H1 (cell line): Measurements from ENCODE around the gene ZBTB20. TPM values are rescaled to one million over a fixed set of nuclear protein-coding genes. Genes with fewer than 3 reads are reported as not detected.

Experiments
- CTCF ChIA-PET: fragments of 300-600 bp; sonication (Branson Sonifier 250); formaldehyde crosslinking; loops from one replicate; lab custom pipeline; 2021; ENCODE audit not compliant: partially characterized antibody; lab: Charles Lee
- POLR2A ChIA-PET: fragments of 300-600 bp; sonication (Branson Sonifier 250); formaldehyde crosslinking; loops from one replicate; lab custom pipeline; 2021; ENCODE audit warnings: inconsistent platforms; ENCODE audit not compliant: partially characterized antibody; lab: Charles Lee
- DNase-seq, 2 experiments: peaks; one replicate each; pipeline versions ENCODE4 v3.0.0 to v3.0.0-alpha.2; 2010 to 2022; ENCODE audit warnings: low spot score in 2 of 2, low read depth in 1 of 2, mixed read lengths in 1 of 2
- FAIRE-seq: peaks from 2 replicates; lab custom pipeline; 2011; peaks lifted over from hg19 to GRCh38; lab: Jason Lieb, UNC
- H2AFZ ChIP-seq: 2 replicates; pipeline ENCODE4 v1.8.1; 2012; ENCODE audit warnings: low read length, inconsistent platforms
- H2AK5ac ChIP-seq: 2 replicates; pipeline ENCODE4 v1.6.1; 2013; ENCODE audit warnings: low read depth, low read length
- H2BK120ac ChIP-seq: replicated peaks from 2 replicates; pipeline ENCODE3; 2013; ENCODE audit warnings: low read depth, low read length, inconsistent platforms
- H2BK12ac ChIP-seq: 2 replicates; pipeline ENCODE4 v1.6.1; 2013; ENCODE audit warnings: low read depth, low read length
- H2BK15ac ChIP-seq: 2 replicates; pipeline ENCODE4 v1.6.1; 2013; ENCODE audit warnings: low read length
- H2BK20ac ChIP-seq: 2 replicates; pipeline ENCODE4 v1.6.1; 2013; ENCODE audit warnings: low read length
- H2BK5ac ChIP-seq: 2 replicates; pipeline ENCODE4 v1.6.1; 2013; ENCODE audit warnings: low read depth, low read length
- H3K14ac ChIP-seq: 2 replicates; pipeline ENCODE4 v1.6.1; 2013; ENCODE audit warnings: inconsistent platforms; ENCODE audit not compliant: insufficient read length
- H3K18ac ChIP-seq: 2 replicates; pipeline ENCODE4 v1.6.1; 2013; ENCODE audit warnings: low read length; ENCODE audit errors: extremely low read depth
- H3K23ac ChIP-seq: 2 replicates; pipeline ENCODE4 v1.6.1; 2013; ENCODE audit warnings: inconsistent platforms; ENCODE audit not compliant: insufficient read length
- H3K23me2 ChIP-seq: 2 replicates; pipeline ENCODE4 v1.6.1; 2013; ENCODE audit warnings: low read depth, low read length
- H3K27ac ChIP-seq: 2 replicates; pipeline ENCODE4 v1.6.1; 2011; ENCODE audit warnings: low read depth, low read length, inconsistent platforms
- H3K27me3 ChIP-seq, 4 experiments: replicated peaks in 1 of 4; 1 replicate in 1 of 4; 2 replicates in 3 of 4; pipeline versions ENCODE4 v1.6.1 to v1.8.1; 2011 to 2013; ENCODE audit warnings: low read length in 3 of 4, mild to moderate bottlenecking in 3 of 4, inconsistent platforms in 2 of 4, mixed read lengths in 2 of 4, moderate library complexity in 1 of 4; ENCODE audit not compliant: control insufficient read depth in 3 of 4, insufficient read depth in 3 of 4; ENCODE audit errors: extremely low read depth in 1 of 4
- H3K36me3 ChIP-seq, 4 experiments: 2 replicates each; pipeline versions ENCODE4 v1.6.1 to v1.8.1; 2011 to 2013; ENCODE audit warnings: mild to moderate bottlenecking in 4 of 4, low read length in 3 of 4, moderate library complexity in 2 of 4, control low read depth in 1 of 4, inconsistent platforms in 1 of 4; ENCODE audit not compliant: insufficient read depth in 4 of 4, control insufficient read depth in 2 of 4
- H3K4ac ChIP-seq: replicated peaks from 2 replicates; pipeline ENCODE3; 2013; ENCODE audit warnings: low read length, low read depth, mixed read lengths, inconsistent platforms; ENCODE audit not compliant: insufficient read length
- H3K4me1 ChIP-seq, 4 experiments: replicated peaks in 1 of 4; 1 replicate in 1 of 4; 2 replicates in 3 of 4; pipeline versions ENCODE4 v1.6.1 to v1.8.1; 2011 to 2013; ENCODE audit warnings: low read length in 3 of 4, inconsistent platforms in 2 of 4, mixed read lengths in 1 of 4; ENCODE audit not compliant: insufficient read depth in 4 of 4, control insufficient read depth in 3 of 4
- H3K4me2 ChIP-seq, 2 experiments: 2 replicates each; pipeline versions ENCODE4 v1.6.1 to v1.8.1; 2011 to 2013; ENCODE audit warnings: low read depth in 2 of 2, low read length in 2 of 2, control low read depth in 1 of 2, inconsistent platforms in 1 of 2, mild to moderate bottlenecking in 1 of 2; ENCODE audit not compliant: insufficient read depth in 1 of 2
- H3K4me3 ChIP-seq, 4 experiments: fragments of 200-600, 300-600 bp in 1 of 4; sonication (generic), shearing (Covaris generic), sonication (Bioruptor Twin) in 1 of 4; 2 replicates each; pipeline versions ENCODE4 v1.5.1 to v1.8.1; 2011 to 2016; ENCODE audit warnings: low read length in 4 of 4, low read depth in 3 of 4, control low read depth in 2 of 4, inconsistent platforms in 2 of 4, mild to moderate bottlenecking in 2 of 4, mixed read lengths in 1 of 4, moderate library complexity in 1 of 4; ENCODE audit not compliant: insufficient read depth in 2 of 4; ENCODE audit errors: extremely low read depth in 1 of 4
- H3K56ac ChIP-seq: replicated peaks from 2 replicates; pipeline ENCODE3; 2013; ENCODE audit warnings: low read depth, mild to moderate bottlenecking, mixed read lengths, low read length, inconsistent platforms; ENCODE audit not compliant: insufficient read length
- H3K79me1 ChIP-seq: 2 replicates; pipeline ENCODE4 v1.6.1; 2013; ENCODE audit warnings: low read depth, low read length, control low read depth
- H3K79me2 ChIP-seq, 2 experiments: 2 replicates each; pipeline versions ENCODE4 v1.6.1 to v1.8.1; 2012 to 2013; ENCODE audit warnings: low read length in 2 of 2, mild to moderate bottlenecking in 2 of 2, inconsistent platforms in 1 of 2; ENCODE audit not compliant: insufficient read depth in 2 of 2, control insufficient read depth in 1 of 2
- H3K9ac ChIP-seq, 4 experiments: replicated peaks in 1 of 4; 1 replicate in 1 of 4; 2 replicates in 3 of 4; pipeline versions ENCODE4 v1.6.1 to v1.8.1; 2011 to 2013; ENCODE audit warnings: low read depth in 3 of 4, low read length in 3 of 4, control low read depth in 2 of 4, mild to moderate bottlenecking in 2 of 4, moderate library complexity in 2 of 4, inconsistent platforms in 1 of 4; ENCODE audit errors: extremely low read depth in 1 of 4
- H3K9me3 ChIP-seq, 2 experiments: 2 replicates each; pipeline versions ENCODE4 v1.6.1 to v1.8.1; 2012 to 2013; ENCODE audit warnings: mild to moderate bottlenecking in 2 of 2, moderate library complexity in 2 of 2, control low read depth in 1 of 2, inconsistent platforms in 1 of 2, low read depth in 1 of 2, low read length in 1 of 2, mixed read lengths in 1 of 2; ENCODE audit not compliant: insufficient read depth in 2 of 2
- H4K20me1 ChIP-seq, 2 experiments: replicated peaks in 1 of 2; 2 replicates each; pipeline versions ENCODE3 to v1.8.1; 2011 to 2013; ENCODE audit warnings: inconsistent platforms in 2 of 2, low read length in 2 of 2, mild to moderate bottlenecking in 1 of 2; ENCODE audit not compliant: insufficient read depth in 2 of 2, control insufficient read depth in 1 of 2
- H4K5ac ChIP-seq: 2 replicates; pipeline ENCODE4 v1.6.1; 2013; ENCODE audit warnings: low read length, low read depth, mixed read lengths, inconsistent platforms; ENCODE audit not compliant: insufficient read length
- H4K8ac ChIP-seq: 2 replicates; pipeline ENCODE4 v1.8.0; 2013; ENCODE audit warnings: mild to moderate bottlenecking, moderate library complexity, low read length, inconsistent platforms; ENCODE audit not compliant: insufficient read depth; ENCODE audit errors: extremely low read depth
- H4K91ac ChIP-seq: replicated peaks from 2 replicates; pipeline ENCODE3; 2013; ENCODE audit warnings: low read length, mixed read lengths, inconsistent platforms; ENCODE audit not compliant: insufficient read length
- CTBP2 ChIP-seq: IDR thresholded peaks from 2 replicates; pipeline ENCODE4 v1.7.0; 2011; ENCODE audit warnings: borderline replicate concordance, mild to moderate bottlenecking, moderate library complexity, mixed read lengths, low read length; ENCODE audit not compliant: insufficient read depth, insufficient read length
- JUND ChIP-seq: IDR thresholded peaks from 2 replicates; pipeline ENCODE4 v1.6.1; 2011; ENCODE audit warnings: mild to moderate bottlenecking, improper control_type of control experiment, low read length
- KDM1A ChIP-seq: fragments of 200-600, 300-600 bp; sonication (generic); IDR thresholded peaks from 2 replicates; pipeline ENCODE4 v1.7.1; 2016; ENCODE audit warnings: mild to moderate bottlenecking, low read length, borderline replicate concordance
- KDM4A ChIP-seq: IDR thresholded peaks from one replicate; pipeline ENCODE4 v1.7.1; 2012; ENCODE audit warnings: low read depth, mild to moderate bottlenecking, moderate library complexity, low read length, inconsistent platforms; ENCODE audit not compliant: severe bottlenecking
- KDM5A ChIP-seq: fragments of 200-600 bp; IDR thresholded peaks from 2 replicates; pipeline ENCODE4 v1.7.1; 2012; ENCODE audit warnings: mild to moderate bottlenecking, low read length, inconsistent platforms, mixed read lengths
- POU5F1 ChIP-seq: IDR thresholded peaks from 2 replicates; pipeline ENCODE4 v1.6.1; 2011; ENCODE audit warnings: low read depth, mild to moderate bottlenecking, low read length, moderate library complexity
- RAD21 ChIP-seq, 2 experiments: IDR thresholded peaks in 1 of 2; conservative IDR thresholded peaks in 1 of 2; 2 replicates each; pipeline ENCODE4 v1.6.1; 2011; ENCODE audit warnings: low read depth in 2 of 2, low read length in 2 of 2, improper control_type of control experiment in 1 of 2, inconsistent platforms in 1 of 2, mild to moderate bottlenecking in 1 of 2, moderate library complexity in 1 of 2
- SAP30 ChIP-seq: fragments of 300-600 bp; sonication (generic); IDR thresholded peaks from 2 replicates; pipeline ENCODE4 v1.7.1; 2012; ENCODE audit warnings: low read length, moderate library complexity, mild to moderate bottlenecking, inconsistent platforms; ENCODE audit not compliant: insufficient read depth, insufficient replicate concordance
- SIX5 ChIP-seq: IDR thresholded peaks from 2 replicates; pipeline ENCODE4 v1.6.1; 2011; ENCODE audit warnings: mild to moderate bottlenecking, low read depth, low read length
- YY1 ChIP-seq: IDR thresholded peaks from 2 replicates; pipeline ENCODE4 v1.6.1; 2011; ENCODE audit warnings: low read depth, mild to moderate bottlenecking, low read length
- WGBS, 2 experiments: shearing (Covaris generic) in 1 of 2; methylation state at CpG; one replicate each; pipeline versions ENCODE4 v1.1.6 to v1.1.7; 2013 to 2015; ENCODE audit warnings: low lambda C conversion rate in 2 of 2, mixed read lengths in 2 of 2, inconsistent platforms in 1 of 2, low coverage in 1 of 2, missing lambda C conversion rate in 1 of 2; ENCODE audit not compliant: insufficient replicate concordance in 2 of 2, insufficient coverage in 1 of 2, insufficient read length in 1 of 2; ENCODE audit errors: extremely low coverage in 1 of 2, missing lambda C conversion rate in 1 of 2; 5-methylcytosine and 5-hydroxymethylcytosine counted together
- polyA plus RNA-seq, 7 experiments: library from polyadenylated mRNA; depleted of rRNA in 3 of 7; stranded (reverse) in 5 of 7; unstranded in 2 of 7; fragments of >200 nt in 5 of 7; fragments of 200-250 nt in 2 of 7; gene quantifications; 1 replicate in 5 of 7; 2 replicates in 1 of 7; 4 replicates in 1 of 7; pipeline versions ENCODE4 v1.2.1 to v1.2.3, GENCODE V29; 2011 to 2013; ENCODE audit warnings: missing spikeins in 2 of 7, mixed read lengths in 2 of 7
- total RNA-seq: library from RNA; stranded (reverse); fragmentation: NEBNext Ultra II Directional; extraction: Animal tissue kit (Norgen Biotek cat#: 25700); gene quantifications from 2 replicates; pipeline ENCODE4 v1.2.1, GENCODE V29; 2021
- TF ChIP-seq, protein P1 (sequence below): IDR thresholded peaks from 2 replicates; pipeline ENCODE4 v1.6.1; 2012; ENCODE audit warnings: inconsistent platforms

Gene ZBTB20
- total and polyA plus RNA-seq, 2 of the 8 experiments (the other 6 are each of a cell fraction or from before 2014, with no cell fraction given): 0.35 to 1.3 TPM

DNA sequence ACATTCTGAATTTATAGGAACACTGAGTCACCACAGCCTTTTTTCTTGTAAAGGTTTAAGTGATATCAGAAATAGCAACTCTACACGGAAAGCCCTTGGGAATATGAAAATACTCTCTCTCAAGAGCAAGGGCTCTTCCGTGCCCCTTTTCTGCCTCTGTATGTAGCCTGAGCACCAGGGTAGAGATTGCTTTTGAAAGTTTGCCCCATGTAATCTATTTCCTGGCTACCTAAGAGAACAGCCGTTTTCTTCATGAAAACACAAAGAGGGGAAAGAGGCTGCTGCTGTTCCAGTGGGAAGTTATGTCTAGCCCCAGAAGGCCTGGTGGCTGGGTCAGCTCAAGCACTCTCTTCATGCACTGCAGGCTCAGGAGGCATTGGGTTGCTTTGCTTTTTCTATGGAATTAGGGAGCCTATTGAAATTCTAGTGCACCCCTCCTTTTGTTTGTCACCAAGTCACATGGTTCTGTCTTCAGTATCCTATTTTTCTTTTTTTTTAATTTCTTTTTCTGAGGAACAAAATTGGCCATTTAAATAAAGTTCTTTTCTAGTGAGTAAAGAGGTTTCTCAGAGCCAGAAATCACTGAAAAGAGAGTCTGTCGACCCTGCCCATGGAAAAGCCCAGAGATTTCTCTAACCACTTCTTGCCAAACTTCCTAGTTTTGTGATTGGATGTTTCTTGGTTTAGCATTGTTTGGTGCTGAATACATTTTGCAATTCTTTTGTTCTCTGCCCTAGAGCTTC lies 813.7 kb downstream of the ZBTB20 start:
- Histone ChIP-seq H2BK5ac (peak overlapping the region; percentile 67; the same call in 1 of the 2 replicates), H3K4me3 (no peak overlapping the region; a peak in 3 of 8 replicates), H3K23me2 (no peaks in the 10 kb centered on the region), H3K79me1 (no peaks in the 10 kb centered on the region), H3K27ac (0 out of 2 replicates have a peak overlapping the region, but pooled peaks have one; percentile 62), H3K79me2 (no peaks in the 10 kb centered on the region), H3K14ac (no peak overlapping the region), H2BK12ac (no peak overlapping the region), H2BK120ac (peak overlapping the region; percentile 20), H2BK15ac (no peak overlapping the region), H3K4me2 (peak overlapping the region; percentile 8 to 32; a peak in 3 of 4 replicates), H3K9me3 (peaks cover 0 to 3% of the 10 kb centered on the region in 2 experiments; a peak in 1 of 4 replicates), H2AFZ (peak overlapping the region; percentile 36; the same call in 1 of the 2 replicates), H3K56ac (no peak overlapping the region), H3K36me3 (no peaks in the 10 kb centered on the region), H3K4ac (no peak overlapping the region), H4K91ac (no peak overlapping the region), H4K8ac (no peak overlapping the region), H3K18ac (peak overlapping the region; percentile 26; the same call in 1 of the 2 replicates), H3K4me1 (peaks cover 0 to 13% (median 6%) of the 10 kb centered on the region in 4 experiments; a peak in 4 of 7 replicates), H3K23ac (no peak overlapping the region), H4K20me1 (no peaks in the 10 kb centered on the region), H3K27me3 (no peaks in the 10 kb centered on the region), H2AK5ac (no peak overlapping the region), H3K9ac (no peak overlapping the region), H2BK20ac (no peak overlapping the region; the same call in 1 of the 2 replicates), H4K5ac (peak overlapping the region; percentile 78)
- DNase-seq (no peak), FAIRE-seq (no peak)
- POLR2A ChIA-PET: no interaction called here
- CTCF ChIA-PET: interaction anchor here (1.1 to 2.3 kb wide), 5 partner anchors 9 to 177 kb away, joined by 3 to 7 read pairs (median 4); no protein-coding TSS in a partner anchor
- 30% methylated on average over 4 of the region's 4 CpGs; no CpG with 5 or more reads in 1 of the 2 experiments for WGBS, 2 experiments
- no peak for TF ChIP-seq KDM4A
- TF ChIP-seq CTBP2: no peak
- TF ChIP-seq YY1: no peak
- TF ChIP-seq, protein P1, sequence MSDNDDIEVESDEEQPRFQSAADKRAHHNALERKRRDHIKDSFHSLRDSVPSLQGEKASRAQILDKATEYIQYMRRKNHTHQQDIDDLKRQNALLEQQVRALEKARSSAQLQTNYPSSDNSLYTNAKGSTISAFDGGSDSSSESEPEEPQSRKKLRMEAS: no peak
- no peak for TF ChIP-seq POU5F1
- TF ChIP-seq SAP30: no peak
- no peak for TF ChIP-seq JUND
- TF ChIP-seq KDM5A: no peak
- TF ChIP-seq RAD21 (IDR thresholded peaks at IDR 0.05 in 1 of 2, conservative IDR thresholded peaks at IDR 0.05 in 1 of 2; ENCODE audit: low read depth in 2 of 2, low read length in 2 of 2): no peak
- TF ChIP-seq SIX5: no peak
- no peak for TF ChIP-seq KDM1A
